Left cardiac atrium (tissue), 4 donors: Measurements from ENCODE around the gene CARM1. TPM values are rescaled to one million over a fixed set of nuclear protein-coding genes. Genes with fewer than 3 reads are reported as not detected.
"Not testable (repeated sequence)": the region's sequence is repeated elsewhere in the genome, so short reads cannot be mapped to it uniquely, and the experiment has no call there.

Experiments
- ATAC-seq, 2 donors: fragments of 200-7000 bp; cut with Tn5 transposase; one replicate each; pipeline ENCODE4 v1.9.1; 2020; ENCODE audit warnings: mild to moderate bottlenecking in 2 of 2, moderate library complexity in 2 of 2
- DNase-seq: peaks from one replicate; pipeline ENCODE4 v3.0.0-alpha.2; 2020
- intact Hi-C, 2 donors: fragments of 100-400 bp; cut with DNase I; formaldehyde crosslinking; loops; one replicate each; pipeline versions ENCODE4 v1.14.1 to v1.15.1; 2022 to 2023
- total RNA-seq, 2 donors: library from RNA; stranded (reverse); fragmentation: NEBNext Ultra II Directional; extraction: Animal tissue kit (Norgen Biotek cat#: 25700); gene quantifications; one replicate each; pipeline ENCODE4 v1.2.1, GENCODE V29; 2021
- donor health status: DM: no; HTN: yes; CAD: no.
- donor health status: DM: no; HTN: yes; CAD: no; lungs with severe emphysema.
- donor health status: DM: yes; HTN: yes; CAD: no.
- donor health status: Dilated cardiomyopathy.

The CARM1 gene
- total RNA-seq, 2 donors from 2014 or later: 31.9 to 32.4 TPM

DNA sequence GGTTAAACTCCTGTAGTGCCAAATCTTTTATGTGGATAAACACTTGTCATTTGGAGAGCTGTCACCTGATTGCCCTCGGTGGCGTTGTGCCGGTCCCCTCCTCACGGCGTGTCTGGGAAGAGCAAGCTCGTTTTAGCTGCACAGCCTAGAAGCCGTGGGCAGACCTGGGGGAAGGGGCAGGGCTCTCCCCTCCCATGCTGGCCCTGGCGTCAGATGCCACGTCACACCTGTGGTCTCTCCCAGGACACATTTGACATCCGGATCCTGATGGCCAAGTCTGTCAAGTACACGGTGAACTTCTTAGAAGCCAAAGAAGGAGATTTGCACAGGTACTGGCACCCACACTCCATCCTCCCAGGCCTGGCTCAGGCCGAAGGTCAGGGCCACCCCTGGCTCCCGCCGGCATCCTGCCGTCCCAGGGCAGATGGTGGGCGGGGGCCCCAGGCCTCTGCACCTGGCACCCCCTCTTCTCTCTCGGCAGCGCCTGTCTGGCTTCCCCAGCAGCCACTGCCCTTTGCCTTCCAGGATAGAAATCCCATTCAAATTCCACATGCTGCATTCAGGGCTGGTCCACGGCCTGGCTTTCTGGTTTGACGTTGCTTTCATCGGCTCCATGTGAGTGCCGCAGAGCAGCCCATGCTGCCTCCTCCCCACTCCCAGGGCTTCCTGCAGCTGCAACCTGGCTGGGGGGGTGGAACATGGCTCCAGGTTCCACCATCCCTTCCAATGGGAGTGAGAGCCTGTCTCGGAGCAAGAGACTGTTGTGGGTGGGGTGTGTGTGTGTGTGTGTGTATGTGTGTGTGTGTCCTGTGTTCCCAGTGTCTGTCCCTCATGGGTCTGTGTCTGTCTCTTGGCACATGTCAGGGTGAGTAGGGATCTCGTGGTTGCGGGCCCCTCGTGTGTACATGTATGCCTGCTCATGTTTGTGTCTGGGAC, 48.3 kb downstream of the CARM1 start:
- DNase-seq (peak; percentile 53), ATAC-seq (peak; percentile 29 to 35)
- intact Hi-C loops: loop anchor here (5.0 to 10.0 kb wide), 2 partner anchors 37 to 45 kb away; partner anchors contain the start of gene CARM1 (in 1 of the 2)

DNA sequence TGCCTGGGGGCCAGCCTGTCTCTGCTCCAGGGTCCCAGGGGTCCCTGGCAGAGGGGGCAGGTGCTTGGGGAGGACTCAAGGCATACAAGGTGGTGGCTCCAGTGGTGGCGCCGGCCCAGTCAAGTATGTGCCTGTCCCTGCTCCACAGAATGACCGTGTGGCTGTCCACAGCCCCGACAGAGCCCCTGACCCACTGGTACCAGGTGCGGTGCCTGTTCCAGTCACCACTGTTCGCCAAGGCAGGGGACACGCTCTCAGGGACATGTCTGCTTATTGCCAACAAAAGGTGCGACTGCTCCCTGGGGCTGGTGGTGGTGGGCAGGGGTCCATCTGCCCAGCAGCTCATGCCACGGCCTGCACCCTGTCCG, 48.9 kb downstream of the CARM1 start:
- ATAC-seq (no peak), DNase-seq (no peak)
- intact Hi-C loops: loop anchor here in 1 of 2 donors (10.0 kb wide), 1 partner anchor 45 kb away; the partner anchor contains the start of gene CARM1

DNA sequence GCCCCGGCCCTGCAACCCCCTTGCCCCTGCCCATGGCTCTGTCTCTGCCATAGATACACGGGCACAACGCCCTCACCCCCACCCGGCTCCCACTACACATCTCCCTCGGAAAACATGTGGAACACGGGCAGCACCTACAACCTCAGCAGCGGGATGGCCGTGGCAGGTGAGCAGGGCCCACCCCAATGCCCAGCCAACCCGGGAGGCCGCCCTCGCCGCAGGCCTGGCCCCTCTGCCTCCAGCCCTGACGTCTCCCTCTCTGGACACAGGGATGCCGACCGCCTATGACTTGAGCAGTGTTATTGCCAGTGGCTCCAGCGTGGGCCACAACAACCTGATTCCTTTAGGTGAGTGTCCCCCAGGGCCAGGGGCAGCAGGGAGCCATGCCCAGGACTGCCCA, 49.4 kb downstream of the CARM1 start:
- peak in 1 of 2 donors; percentile 1 for ATAC-seq
- DNase-seq: no peak
- intact Hi-C loops: loop anchor here in 1 of 2 donors (10.0 kb wide), 1 partner anchor 46 kb away; the partner anchor contains the start of gene CARM1

DNA sequence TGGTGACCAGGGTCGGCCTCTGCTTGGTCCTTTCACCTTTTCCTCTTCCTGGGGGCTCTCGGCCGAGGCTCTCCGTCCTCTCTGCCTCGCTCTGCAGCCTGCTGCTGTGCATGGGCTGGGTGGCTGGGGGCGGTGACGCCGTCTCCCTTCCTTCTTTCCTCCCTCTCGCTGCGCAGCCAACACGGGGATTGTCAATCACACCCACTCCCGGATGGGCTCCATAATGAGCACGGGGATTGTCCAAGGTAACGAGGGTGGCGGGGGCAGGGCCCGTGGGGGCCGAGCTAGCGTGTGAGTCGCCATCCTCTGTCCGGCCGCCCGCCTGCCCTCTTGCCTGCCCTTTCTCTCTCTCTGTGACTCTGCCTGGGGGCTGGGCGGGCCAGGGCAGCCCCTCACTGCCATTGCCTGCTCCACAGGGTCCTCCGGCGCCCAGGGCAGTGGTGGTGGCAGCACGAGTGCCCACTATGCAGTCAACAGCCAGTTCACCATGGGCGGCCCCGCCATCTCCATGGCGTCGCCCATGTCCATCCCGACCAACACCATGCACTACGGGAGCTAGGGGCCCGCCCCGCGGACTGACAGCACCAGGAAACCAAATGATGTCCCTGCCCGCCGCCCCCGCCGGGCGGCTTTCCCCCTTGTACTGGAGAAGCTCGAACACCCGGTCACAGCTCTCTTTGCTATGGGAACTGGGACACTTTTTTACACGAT, 50.0 kb downstream of the CARM1 start:
- intact Hi-C loops: loop anchor here in 1 of 2 donors (10.0 kb wide), 1 partner anchor 47 kb away; the partner anchor contains the start of gene CARM1
- no peak for ATAC-seq
- DNase-seq: no peak

DNA sequence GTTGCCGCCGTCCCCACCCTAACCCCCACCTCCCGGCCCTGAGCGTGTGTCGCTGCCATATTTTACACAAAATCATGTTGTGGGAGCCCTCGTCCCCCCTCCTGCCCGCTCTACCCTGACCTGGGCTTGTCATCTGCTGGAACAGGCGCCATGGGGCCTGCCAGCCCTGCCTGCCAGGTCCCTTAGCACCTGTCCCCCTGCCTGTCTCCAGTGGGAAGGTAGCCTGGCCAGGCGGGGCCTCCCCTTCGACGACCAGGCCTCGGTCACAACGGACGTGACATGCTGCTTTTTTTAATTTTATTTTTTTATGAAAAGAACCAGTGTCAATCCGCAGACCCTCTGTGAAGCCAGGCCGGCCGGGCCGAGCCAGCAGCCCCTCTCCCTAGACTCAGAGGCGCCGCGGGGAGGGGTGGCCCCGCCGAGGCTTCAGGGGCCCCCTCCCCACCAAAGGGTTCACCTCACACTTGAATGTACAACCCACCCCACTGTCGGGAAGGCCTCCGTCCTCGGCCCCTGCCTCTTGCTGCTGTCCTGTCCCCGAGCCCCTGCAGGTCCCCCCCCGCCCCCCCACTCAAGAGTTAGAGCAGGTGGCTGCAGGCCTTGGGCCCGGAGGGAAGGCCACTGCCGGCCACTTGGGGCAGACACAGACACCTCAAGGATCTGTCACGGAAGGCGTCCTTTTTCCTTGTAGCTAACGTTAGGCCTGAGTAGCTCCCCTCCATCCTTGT, 50.7 kb downstream of the CARM1 start:
- ATAC-seq (peak in 1 of 2 donors; percentile 2), DNase-seq (no peak)
- intact Hi-C loops: loop anchor here in 1 of 2 donors (10.0 kb wide), 1 partner anchor 47 kb away; the partner anchor contains the start of gene CARM1

DNA sequence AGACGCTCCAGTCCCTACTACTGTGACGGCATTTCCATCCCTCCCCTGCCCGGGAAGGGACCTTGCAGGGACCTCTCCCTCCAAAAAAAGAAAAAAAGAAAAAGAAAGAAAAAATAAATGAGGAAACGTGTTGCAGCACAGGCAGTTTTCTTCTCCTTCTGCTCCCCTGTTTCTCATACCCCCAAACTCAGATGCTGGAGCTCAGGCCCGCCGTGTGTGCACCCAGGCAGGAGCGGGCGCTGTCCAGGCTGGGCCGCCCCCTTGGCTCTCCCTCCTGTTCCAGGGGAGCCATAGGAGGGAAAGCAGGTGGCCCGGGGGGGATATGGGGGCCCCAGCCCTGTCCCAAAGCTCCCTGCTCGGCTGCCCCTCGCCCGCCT, 51.3 kb downstream of the CARM1 start:
- intact Hi-C loops: loop anchor here in 1 of 2 donors (10.0 kb wide), 1 partner anchor 48 kb away; the partner anchor contains the start of gene CARM1
- ATAC-seq (no peak), DNase-seq (no peak)

DNA sequence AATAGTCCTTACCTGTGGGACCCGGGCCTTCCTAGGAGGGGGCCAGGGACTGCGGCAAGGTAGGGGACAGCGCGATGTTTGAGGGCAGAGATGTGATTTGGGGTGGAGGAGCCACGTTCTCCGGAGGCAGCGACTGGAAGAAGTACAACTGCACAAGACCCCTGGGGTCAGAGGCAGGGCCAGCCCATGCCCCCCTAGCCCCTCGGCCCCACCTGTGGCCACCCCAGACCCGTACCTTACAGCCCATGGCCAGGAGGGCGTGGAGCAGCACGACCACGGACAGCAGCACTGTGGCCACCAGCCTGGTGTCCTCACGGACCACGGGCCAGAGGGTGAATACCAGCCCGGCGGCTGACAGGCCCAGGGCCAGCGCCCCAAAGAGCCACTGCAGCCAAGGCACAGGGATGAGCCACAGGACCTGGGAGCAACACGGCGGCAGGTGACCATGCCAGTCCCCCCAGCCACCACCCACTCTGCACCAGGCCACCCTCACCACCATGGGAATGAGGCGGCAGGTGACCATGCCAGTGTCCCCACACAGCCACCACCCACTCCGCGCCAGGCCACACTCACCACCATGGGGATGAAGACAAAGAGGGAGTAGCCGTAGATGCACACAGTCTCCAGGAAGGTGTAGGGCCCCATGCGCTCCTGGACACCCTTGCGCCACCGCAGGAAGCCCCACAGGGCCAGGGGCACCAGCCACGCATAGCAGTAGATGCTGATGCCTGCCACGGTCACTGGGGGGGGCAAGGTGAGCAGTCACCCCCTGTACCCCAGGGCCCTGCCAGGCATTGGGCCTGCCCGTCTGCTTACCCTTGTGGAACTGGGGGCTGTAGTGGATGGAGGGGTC, 52.1 kb downstream of the CARM1 start:
- intact Hi-C loops: loop anchor here in 1 of 2 donors (10.0 kb wide), 1 partner anchor 49 kb away; the partner anchor contains the start of gene CARM1
- ATAC-seq (no peak), DNase-seq (no peak)

DNA sequence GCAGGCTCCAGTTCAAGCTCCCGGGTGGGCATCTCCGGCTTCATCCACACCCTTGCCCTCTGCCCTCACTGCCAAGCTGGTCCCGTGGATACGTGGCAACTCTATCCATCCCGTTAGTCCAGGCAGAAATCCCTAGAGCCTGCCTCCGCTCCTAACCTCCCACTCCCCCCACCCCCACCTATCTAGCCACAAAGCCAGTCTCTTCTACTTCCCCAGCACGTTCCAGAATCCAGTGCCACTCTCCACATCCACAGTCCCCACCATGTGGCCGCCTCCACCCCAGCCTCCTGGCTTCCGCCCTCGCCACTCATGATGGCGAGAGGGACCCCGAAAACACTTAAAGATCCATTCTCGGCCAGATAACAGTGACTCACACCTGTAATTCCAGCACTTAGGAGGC, 53.2 kb downstream of the CARM1 start:
- ATAC-seq (no peak), DNase-seq (no peak)
- intact Hi-C loops: loop anchor here in 1 of 2 donors (10.0 kb wide), 1 partner anchor 50 kb away; the partner anchor contains the start of gene CARM1

DNA sequence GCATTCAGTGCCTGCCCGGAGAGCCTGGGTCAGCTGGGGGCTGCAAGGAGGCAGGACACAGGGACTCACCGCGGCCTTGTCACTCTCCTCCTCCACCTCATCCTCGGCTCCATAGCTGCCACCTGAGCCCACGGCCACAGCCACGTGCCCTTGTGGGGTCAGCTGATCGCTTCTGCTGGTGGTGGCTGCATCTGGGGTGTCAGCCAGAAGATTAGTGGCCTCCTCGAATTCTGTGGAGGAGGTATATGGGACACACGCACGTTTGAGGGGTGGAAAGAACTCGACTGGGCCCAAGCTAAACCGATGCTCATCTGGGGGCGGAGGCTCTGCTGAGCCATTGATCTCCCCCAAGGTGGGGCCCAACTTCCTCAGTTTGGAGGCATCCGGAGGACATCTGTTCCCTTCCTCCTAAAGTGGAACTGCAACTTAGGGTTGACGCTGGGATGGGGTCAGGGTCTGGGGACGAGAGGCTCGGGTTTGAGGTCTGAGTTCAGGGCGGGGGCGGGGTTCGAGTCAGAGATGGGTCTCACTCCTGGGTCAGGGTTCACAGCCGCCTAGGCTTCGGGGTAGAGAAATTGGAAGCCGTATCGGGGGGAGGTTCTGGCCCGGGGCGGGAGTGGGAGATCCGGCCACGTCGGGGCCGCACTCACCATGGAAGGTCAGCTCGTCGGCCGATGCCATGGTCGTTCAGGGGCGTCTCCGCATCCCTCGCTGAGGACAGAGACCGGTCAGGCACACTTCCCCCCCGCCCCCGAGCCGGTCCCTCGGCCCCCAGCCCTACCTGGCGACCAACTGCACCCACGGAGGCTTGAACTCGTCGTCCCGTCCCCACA, 56.6 kb downstream of the CARM1 start:
- intact Hi-C loops: loop anchor here in 1 of 2 donors (10.0 kb wide), 1 partner anchor 53 kb away; the partner anchor contains the start of gene CARM1
- ATAC-seq (peak in 1 of 2 donors; percentile 19), DNase-seq (no peak)

DNA sequence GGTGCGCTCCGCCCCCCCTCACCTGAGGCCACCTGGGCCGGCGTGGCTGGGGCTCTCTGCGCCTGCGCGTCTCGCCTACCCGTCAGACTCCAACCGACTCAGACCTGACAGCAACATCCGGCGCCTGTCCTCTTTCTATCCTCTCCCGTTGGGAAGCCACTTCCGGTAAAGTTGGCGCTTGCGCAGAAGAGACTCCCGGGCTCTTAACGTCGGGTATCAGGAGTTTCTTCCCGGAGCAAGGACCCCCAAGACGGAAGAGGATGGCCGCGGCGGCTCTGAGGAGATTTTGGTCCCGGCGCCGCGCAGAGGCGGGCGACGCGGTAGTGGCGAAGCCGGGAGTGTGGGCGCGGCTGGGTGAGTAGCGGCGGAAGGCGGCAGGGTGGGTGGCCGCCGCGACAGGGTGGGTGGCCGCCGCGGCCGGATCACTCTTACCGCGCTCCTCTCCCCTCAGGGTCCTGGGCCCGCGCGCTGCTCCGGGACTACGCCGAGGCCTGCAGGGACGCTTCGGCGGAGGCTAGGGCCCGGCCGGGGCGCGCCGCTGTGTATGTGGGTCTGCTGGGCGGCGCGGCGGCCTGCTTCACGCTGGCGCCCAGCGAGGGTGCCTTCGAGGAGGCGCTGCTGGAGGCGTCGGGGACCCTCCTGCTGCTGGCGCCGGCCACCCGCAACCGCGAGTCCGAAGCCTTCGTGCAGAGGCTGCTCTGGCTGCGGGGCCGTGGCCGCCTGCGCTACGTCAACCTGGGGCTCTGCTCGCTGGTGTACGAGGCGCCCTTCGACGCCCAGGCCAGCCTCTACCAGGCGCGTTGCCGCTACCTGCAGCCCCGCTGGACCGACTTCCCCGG, 57.4 kb downstream of the CARM1 start, which contains the start of the genes TIMM29 and YIPF2:
TSS of gene TIMM29 (plus strand) at position 249 of the 839 bp plus-strand sequence. CDS start at position 261, 12 bp downstream.
TSS of gene YIPF2 (minus strand) at position 77 of the 839 bp plus-strand sequence. CDS start 229 bp downstream, outside the sequence.
- intact Hi-C loops: loop anchor here in 1 of 2 donors (10.0 kb wide), 1 partner anchor 54 kb away; the partner anchor contains the start of gene CARM1
- ATAC-seq (peak; percentile 96 to 97), DNase-seq (peak; percentile 98)

DNA sequence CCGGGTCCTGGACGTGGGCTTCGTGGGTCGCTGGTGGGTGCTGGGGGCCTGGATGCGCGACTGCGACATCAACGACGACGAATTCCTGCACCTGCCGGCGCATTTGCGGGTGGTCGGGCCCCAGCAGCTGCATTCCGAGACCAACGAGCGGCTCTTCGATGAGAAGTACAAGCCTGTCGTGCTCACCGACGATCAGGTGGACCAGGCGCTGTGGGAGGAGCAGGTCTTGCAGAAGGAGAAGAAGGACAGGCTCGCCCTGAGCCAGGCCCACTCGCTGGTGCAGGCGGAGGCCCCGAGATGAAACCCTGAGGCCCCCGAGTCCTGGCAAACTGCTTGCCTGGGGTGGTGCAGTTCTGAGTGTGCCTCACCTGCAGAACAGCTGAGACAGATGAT, 58.0 kb downstream of the CARM1 start:
- ATAC-seq (no peak), DNase-seq (no peak)
- intact Hi-C loops: loop anchor here in 1 of 2 donors (10.0 kb wide), 1 partner anchor 55 kb away; the partner anchor contains the start of gene CARM1

DNA sequence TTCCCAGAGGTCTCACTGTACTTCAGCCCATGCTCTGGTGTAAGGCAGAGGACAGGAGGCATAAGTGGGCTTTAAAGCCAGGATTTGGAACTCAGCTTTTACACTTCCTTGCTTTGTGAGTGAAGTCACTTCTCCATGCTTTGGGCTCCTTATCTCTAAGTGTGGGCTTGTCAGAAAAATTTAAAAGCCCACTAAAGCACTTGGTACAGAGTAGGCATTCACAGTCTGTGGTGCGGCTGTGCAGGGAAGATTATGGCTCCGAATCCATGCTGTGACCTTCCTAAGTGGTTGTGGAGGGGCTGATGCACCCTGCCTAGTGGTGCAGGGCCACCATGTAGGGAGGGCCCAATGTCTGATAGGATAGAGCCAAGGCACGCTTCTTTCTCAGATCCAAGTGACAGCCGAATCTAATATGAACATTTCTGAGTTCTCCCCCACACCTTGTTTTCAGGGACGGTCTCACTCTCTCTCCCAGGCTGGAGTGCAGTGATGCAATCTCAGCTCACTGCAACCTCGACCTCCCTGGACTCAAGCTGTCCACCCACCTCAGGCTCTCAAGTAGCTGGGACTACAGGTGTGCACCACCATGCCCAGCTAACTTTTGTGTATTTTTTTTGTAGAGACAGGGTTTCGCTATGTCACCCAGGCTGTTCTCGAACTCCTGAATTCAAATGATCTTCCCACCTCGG, 64.2 kb downstream of the CARM1 start:
- no peak for ATAC-seq
- intact Hi-C loops: no loop called here
- DNase-seq: no peak

DNA sequence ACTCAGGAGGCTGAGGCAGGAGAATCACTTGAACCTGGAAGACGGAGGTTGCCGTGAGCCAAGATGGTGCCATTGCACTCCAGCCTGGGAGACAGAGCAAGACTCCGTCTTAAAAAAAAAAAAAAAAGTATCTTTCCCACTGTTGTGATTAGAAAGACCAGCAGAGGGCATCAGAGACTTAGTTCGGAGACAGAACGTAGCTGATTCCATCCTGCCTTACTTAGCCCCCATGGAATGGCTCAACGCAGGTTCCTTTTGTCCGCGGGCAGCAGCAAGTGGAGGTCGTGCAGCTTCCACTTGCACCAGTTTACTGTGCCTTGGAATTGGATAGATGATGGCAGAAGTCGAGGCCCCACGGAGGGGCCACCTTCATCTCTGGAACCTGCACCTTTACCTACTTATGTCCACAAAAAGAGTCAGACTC, 65.3 kb downstream of the CARM1 start:
- DNase-seq (no peak), ATAC-seq (peak; percentile 78 to 84)
- intact Hi-C loops: no loop called here

DNA sequence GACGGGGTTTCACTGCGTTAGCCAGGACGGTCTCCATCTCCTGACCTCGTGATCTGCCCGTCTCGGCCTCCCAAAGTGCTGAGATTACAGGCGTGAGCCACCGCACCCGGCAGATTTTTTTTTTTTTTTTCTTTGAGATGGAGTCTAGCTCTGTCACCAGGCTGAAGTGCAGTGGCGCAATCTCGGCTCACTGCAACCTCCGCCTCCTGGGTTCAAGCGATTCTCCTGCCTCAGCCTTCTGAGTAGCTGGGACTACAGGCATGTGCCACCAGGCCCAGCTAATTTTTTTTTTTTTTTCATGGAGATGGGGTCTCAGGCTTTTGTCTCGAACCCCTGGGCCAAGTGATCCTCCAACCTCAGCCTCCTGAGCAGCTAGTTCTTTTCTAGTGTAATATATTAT, 70.3 kb downstream of the CARM1 start:
- not testable (repeated sequence) for ATAC-seq, DNase-seq
- intact Hi-C loops: loop anchor here in 1 of 2 donors (10.0 kb wide), 1 partner anchor 53 kb away; no protein-coding TSS in a partner anchor

DNA sequence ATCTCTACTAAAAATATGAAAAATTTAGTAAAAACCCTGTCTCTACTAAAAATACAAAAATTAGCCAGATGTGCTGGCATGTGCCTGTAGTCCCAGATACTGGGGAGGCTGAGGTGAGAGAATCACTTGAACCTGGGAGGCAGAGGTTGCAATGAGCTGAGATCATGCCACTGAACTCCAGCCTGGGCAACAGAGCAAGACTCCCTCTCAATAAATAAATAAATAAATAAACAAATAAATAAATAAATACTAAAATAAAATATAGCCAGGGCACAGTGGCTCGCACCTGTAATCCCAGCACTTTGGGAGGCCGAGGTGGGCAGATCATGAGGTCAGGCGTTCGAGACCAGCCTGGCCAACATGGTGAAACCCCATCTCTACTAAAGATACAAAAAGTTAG, 72.1 kb downstream of the CARM1 start:
- not testable (repeated sequence) for ATAC-seq, DNase-seq
- intact Hi-C loops: loop anchor here in 1 of 2 donors (10.0 kb wide), 1 partner anchor 51 kb away; no protein-coding TSS in a partner anchor
